HG03103 (cell line): ENCODE results near the gene INPPL1.

Experiments
- ATAC-seq: cut with Tn5 transposase; IDR thresholded peaks from one replicate; pipeline ENCODE4 v1.9.1; 2021; ENCODE audit warnings: low read depth; ENCODE audit not compliant: unreplicated experiment

The INPPL1 gene

DNA sequence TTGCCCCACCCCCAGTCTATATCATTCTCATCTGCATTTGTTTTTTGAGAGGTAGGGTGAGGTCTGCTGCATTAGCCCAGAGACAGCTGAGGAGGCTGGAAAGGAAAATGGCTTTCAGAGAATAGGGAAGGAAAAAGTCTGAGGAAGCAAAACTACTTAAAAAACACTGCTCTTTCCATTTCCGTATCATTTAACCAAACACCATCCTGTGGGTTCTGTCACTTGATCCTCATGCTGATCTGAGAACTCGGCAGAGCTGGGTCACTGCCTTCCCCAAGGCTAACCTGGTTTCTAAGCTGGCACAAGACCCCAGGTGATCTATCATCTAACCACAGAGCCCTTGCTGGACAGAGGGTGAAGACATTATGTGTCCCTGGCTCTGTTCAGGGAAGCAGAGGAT is 6.7 kb upstream of the INPPL1 start:
- no peak for ATAC-seq

DNA sequence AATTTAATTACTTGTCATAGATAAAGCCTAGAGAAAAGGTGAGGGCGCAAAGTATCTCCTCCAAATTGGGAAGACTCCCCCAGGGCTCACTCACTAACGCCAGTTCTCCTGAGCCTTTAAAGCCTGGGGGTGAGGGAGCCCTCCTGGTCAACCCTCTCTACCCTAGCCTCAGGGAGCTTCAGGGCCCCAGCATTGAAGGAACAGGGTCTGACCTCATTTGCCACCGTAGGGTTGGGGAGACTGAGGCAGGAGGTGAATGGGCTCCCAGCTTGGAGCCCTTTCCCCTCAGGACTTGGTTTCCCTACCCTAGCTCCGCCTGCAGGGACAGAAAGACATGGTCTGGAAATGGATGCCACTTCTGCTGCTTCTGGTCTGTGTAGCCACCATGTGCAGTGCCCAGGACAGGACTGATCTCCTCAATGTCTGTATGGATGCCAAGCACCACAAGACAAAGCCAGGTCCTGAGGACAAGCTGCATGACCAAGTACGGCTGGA is 6.3 kb upstream of the INPPL1 start:
- no peak for ATAC-seq

DNA sequence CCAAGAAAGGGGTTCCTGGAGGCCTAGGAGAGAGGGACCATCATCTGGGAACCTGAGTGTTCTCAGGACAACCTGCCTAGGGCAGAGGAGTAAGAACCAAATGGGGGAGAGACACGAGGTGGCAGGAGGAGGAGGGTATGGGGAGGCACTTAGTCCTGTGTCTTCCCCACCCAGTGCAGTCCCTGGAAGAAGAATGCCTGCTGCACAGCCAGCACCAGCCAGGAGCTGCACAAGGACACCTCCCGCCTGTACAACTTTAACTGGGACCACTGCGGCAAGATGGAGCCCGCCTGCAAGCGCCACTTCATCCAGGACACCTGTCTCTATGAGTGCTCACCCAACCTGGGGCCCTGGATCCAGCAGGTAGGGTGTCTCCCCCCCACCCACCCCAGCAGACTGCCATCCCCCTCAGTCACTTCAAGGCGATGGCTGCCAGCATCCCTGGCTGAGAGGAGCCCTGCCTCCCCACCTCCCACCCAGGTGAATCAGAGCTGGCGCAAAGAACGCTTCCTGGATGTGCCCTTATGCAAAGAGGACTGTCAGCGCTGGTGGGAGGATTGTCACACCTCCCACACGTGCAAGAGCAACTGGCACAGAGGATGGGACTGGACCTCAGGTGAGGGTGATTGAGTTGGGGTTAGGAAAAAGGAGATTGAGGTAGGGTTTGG is 3.7 kb upstream of the INPPL1 start:
- no peak for ATAC-seq

DNA sequence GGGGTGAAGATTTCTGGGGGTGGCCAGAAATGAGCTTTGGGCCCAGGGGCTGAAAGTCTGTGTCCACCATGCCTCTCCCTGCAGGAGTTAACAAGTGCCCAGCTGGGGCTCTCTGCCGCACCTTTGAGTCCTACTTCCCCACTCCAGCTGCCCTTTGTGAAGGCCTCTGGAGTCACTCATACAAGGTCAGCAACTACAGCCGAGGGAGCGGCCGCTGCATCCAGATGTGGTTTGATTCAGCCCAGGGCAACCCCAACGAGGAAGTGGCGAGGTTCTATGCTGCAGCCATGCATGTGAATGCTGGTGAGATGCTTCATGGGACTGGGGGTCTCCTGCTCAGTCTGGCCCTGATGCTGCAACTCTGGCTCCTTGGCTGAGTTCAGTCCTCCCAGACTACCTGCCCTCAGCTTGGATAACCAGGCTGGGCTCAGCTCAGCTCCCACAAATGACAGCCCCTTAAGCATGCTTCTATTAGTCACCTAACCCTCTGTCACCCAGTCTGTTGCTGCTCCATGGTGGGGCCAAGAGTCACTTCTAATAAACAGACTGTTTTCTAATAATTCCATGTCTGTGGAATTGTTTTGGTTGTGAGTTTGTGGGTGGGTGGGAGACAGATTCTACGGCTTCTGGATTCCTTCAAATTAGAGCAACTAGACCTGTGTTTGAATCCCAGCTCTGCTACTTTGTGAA is 3.0 kb upstream of the INPPL1 start:
- no peak for ATAC-seq

DNA sequence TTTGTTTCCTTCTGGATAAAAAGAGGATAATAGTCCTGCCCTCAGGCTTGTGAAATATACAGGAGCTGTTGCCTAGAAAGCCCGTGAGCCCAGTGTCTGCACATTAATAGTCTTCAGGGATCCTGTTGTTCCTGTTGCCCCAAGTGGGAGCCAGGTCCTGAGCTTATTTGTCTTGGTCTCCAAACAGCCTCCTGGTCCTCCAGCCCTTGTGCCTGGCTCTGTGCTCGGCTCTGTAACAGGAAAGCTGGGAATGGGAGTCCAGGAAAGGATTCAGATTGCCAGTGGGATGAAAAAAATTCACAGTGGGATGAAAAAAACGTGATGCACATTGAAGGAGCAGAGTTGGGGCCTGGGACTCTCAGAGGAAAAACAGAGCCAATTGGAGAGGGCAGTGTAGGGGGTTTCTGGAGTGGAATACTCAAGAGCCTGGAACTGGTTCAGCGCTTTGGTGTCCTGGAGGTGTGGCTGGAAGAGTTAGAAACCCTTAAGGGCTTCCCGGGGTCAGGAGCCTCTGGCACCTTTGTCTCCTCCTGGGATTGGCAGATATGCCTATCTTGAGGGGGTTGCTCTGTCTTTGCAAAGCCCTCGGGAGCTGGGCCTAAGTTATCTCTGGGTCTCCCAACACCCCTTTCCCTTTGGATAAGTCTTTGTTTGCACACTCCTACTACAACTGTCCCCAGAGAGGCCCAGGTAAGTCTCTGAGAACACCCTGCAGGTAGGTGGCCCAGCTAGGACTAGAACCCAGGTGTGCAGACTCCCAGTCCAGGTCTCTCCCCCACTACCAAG is 2.3 kb upstream of the INPPL1 start:
- ATAC-seq, result no peak

DNA sequence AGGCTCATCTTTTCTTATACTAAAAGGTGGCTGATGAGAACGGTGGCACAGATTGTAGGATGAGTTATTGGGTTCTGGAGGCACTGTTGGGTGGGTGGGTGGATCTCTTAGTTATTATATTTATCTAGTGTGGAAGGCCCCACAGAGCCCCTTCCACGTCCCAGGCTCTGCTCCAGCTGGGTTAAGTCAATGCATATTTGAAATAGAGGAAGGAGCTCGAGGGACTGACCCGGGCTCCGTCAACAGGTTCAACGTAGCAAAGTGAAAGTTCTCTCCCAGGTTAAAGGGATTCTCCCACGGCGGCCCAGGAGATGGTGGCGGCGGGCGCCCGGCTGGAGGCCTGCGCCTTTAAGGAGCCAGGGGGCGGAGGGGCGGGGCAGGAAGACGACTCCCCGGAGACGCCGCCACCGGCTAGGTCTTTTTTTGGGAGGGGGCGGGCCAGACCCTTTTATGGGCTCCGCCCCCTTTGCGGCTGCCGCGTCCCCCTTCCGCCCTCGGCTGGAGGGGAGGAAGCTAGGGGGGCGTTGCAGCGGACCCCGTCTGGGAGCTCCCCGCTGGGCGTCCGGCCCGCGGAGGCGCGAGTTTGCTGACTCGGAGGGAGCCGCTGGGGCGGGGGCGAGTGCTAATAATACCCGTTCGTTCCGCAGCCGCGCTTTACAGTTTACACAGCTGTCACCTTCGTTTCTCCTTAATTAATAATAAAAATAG is 1.5 kb upstream of the INPPL1 start:
- ATAC-seq, result peak; percentile 58

DNA sequence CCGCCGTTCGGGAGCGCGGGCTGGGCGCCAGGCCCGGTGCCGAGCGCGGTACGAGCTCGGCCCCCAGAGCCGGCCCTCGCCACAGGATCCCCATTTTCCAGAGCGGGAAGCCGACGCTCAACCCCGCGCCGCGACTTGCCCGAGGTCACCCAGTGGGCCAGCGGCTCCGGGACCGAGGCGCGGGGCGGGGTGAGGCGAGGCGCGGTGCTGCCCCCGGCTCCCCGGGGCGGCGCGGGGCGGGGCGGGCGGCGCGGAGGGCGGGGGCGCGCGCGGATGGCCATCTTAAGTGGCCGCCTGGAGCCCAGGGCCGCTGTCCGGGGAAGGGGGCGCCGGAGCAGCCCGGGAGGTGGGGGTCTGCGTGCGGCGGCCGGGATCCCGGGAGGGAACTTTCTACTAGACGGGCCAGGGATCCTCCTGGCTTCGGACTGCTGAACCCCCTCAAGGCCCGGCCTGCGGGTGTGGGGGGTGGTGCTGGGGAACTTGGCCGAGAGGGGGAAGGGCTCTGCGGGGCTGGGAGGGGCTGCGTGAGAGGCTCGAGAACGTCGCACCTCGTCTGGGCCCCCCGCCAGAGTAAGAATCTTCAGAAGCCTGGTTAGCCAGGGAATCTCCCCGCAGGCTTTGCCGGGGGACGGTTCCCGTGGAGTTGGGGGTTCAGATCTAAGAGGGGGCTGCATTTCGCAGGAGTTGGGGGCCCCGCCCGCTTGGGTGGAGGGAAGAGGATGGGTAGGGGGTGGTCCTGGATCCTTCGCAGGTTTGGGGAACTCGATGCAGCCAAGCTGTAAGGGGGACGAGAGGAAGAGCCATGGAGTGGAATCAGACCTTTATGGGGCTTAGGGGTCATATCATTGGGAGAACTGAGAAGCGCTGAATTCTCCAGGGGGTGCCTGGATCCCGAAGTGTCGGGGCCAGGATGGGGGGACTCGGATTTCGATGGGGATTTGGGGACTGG is 678 bp upstream of the INPPL1 start:
- ATAC-seq, result peak; percentile 33

DNA sequence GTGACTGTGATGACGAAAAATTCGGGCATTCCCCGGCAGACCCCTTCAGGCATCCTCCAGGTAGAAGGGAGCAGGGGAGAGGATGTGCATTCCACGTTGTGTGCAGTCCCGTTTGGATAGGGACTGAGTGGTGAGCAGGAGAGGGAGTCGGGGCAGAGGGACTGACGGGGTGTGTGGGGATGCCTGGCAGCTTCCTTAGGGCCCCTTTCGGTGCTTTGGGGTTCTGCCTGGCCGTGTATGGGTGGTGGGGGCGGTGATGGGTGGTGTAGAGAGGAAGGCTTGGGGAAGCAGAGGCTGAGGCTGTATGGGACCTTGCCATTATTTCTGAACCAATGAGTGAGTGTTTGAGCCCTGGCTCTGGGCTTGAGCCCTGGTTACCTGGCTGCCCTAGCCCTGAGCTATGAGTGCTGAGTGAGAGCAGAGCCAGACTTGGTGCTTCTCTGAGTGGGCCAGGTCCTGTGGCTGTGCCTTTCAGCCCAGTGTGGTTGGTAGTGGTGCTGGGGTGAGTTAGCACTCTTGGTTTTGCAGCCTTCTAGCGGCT is 914 bp downstream of the INPPL1 start:
- ATAC-seq, result no peak

DNA sequence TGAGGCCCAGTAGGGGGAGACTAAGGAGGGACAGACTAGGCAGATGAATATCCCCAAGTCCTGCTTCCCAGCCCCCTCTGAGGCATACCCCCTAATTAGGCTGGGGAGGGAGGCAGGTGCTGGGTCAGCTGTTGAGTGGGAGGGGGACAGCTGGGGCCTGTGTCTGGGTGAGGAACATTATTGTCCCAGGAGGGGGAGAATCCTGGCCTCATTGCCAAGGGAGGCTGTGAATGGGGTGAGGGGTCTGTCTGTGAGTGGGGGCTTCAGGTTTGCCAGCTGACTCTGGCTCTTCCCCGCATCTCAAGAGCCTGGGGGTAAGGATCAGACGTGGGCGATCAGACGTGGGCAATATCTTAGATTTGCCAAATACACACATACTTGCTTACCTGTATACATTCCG is 2.1 kb downstream of the INPPL1 start:
- ATAC-seq, result no peak

DNA sequence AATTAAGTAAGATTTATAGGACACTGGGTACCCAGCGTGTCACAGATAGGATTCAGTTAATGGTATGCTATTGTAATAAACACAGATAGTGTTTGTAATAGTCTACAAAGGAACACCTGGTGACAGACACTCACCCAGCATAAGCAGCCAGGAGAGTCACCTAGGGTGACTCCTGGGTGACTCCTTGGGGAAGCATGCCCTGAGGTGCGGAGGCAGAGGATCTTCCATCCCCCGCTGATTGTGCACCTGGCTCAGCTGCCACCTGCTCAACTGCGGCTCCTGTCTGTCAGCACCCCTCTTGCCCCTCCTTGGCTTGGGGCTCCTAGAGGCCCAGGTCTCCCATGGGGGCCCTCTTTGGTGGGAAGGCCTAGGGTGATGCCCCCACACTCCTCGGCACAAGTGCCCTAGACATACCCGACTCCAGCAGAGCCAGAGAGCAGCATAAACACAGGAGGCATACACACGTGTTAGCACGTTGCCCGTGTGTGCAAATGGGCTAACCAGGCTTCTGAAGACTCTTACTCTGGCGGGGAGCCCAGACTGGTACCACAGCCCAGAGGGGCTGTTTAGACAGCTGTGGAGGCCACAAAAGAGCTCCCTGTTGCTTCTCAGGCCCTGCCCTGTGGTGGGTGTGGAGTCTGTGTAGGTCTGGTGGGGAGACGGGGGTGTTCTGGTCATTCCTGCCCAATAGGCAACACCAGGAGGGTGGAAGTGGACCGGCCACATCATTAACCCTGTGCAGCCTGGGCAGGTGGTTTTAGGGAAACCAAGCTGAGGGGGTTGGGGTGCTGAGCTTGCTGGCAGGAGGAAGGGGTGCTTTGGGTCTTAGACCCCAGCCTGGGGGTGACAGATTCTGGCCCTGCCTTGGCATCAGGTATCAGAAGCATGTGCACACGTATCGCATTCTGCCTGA is 3.0 kb downstream of the INPPL1 start:
- ATAC-seq, result no peak

DNA sequence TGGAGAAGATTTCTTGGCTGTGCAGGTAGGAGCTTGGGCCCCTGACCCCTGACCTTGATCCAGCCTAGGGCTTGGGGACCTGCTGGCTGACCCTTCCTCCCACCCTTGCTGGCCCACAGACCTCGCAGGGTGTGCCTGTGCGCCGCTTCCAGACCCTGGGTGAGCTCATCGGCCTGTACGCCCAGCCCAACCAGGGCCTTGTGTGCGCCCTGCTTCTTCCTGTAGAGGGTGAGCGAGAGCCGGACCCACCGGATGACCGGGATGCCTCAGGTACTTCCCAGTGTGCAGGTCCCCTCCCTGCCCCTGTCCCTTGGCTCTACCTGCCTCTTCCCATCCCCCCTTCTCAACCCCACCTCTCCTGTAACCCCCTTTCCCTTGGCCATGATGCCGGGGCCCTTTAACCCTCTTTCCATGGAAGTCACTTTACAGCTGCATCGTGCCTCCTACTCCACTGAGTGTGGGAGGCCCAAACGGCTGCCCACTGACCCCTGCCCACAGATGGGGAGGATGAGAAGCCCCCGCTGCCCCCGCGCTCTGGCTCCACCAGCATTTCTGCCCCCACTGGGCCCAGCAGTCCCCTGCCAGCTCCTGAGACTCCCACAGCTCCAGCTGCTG is 3.8 kb downstream of the INPPL1 start:
- ATAC-seq, result no peak

DNA sequence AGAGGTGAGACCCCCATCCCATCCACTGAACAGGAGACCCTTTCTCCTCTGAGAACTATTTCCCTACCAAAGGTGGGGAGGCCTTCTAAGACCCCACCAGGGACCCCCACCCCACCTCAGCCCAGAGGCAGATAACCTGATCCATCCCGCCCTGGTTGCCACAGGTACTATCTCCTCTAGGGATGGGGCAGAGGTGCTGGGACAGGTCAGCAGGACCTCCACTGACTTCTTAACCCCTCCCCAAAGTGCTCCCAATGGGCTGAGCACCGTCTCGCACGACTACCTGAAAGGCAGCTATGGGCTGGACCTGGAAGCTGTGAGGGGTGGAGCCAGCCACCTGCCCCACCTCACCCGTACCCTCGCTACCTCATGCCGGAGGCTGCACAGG is 4.3 kb downstream of the INPPL1 start:
- no peak for ATAC-seq

DNA sequence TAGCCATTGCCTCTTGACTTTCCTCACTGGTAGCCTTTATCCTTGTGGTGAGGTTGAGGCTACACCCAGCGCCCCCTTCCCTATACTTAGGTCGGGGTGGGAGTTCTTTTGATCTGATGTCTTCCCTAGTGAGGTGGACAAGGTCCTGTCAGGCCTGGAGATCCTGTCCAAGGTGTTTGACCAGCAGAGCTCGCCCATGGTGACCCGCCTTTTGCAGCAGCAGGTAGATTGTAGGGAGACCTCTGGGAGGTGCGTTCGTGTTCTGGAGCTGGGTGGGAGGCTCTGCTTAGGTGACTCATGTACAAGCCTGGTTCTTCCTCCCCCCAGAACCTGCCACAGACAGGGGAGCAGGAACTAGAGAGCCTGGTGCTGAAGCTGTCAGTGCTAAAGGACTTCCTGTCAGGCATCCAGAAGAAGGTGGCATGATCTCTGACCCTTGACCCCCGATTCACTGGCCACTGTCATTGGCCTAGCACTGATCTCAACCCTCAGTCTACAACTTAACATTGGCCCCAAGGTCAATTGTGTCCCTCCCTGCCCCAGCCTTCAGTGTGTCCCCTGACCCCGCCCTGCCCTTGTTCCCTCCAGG is 4.9 kb downstream of the INPPL1 start:
- ATAC-seq, result no peak

DNA sequence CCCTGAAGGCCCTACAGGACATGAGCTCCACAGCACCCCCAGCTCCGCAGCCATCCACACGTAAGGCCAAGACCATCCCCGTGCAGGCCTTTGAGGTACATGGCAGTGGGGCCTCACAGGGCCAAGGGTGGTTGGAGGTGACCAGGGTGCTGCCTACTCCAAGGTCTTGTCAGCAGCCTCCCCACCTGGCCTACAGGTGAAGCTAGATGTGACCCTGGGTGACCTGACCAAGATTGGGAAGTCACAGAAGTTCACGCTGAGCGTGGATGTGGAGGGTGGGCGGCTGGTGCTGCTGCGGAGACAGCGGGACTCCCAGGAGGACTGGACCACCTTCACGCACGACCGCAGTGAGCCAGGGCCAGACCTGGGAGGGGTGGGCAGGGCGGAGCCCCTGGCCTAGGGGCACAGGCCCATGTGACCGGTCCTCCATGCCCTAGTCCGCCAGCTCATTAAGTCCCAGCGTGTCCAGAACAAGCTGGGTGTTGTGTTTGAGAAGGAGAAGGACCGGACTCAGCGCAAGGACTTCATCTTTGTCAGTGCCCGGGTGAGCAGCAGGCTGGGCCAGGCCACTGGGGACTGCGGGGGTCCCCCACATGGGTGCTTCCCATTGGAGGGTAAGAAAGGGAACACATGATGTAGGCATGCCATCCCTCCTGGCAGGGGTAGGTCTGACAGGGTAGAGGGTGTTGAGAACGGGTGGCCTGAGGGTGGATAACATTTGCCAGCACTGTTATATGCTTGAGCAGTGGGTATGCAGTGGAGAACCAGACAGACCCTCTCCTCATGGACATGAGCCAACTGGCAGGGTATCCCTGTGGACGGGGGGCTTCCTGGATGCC is 5.6 kb downstream of the INPPL1 start:
- ATAC-seq, result no peak

DNA sequence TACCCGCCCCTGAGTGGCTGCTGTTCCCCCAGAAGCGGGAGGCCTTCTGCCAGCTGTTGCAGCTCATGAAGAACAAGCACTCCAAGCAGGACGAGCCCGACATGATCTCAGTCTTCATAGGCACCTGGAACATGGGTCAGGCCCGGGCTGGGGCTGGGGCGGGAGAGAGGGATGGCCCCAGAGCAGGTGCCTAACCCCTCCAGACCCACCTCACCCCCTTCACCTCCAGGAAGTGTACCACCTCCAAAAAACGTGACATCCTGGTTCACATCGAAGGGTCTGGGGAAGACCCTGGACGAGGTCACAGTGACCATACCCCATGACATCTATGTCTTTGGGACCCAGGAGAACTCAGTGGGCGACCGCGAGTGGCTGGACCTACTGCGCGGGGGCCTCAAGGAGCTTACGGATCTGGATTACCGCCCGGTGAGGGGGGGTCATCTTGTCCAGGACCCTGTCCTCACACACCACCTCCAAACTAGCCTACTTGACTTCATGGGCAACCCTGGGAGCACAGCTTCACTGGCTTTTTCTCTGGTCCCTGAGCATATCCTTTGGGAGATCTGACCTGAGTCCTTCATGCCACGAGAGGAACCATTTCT is 6.3 kb downstream of the INPPL1 start:
- no peak for ATAC-seq
